ENCODE results near the gene PPARA. TPM values are rescaled to one million over a fixed set of nuclear protein-coding genes. Genes with fewer than 3 reads are reported as not detected.

Gene PPARA
- total RNA-seq, 2 donors from 2014 or later = 15.4 to 18.6 TPM

DNA sequence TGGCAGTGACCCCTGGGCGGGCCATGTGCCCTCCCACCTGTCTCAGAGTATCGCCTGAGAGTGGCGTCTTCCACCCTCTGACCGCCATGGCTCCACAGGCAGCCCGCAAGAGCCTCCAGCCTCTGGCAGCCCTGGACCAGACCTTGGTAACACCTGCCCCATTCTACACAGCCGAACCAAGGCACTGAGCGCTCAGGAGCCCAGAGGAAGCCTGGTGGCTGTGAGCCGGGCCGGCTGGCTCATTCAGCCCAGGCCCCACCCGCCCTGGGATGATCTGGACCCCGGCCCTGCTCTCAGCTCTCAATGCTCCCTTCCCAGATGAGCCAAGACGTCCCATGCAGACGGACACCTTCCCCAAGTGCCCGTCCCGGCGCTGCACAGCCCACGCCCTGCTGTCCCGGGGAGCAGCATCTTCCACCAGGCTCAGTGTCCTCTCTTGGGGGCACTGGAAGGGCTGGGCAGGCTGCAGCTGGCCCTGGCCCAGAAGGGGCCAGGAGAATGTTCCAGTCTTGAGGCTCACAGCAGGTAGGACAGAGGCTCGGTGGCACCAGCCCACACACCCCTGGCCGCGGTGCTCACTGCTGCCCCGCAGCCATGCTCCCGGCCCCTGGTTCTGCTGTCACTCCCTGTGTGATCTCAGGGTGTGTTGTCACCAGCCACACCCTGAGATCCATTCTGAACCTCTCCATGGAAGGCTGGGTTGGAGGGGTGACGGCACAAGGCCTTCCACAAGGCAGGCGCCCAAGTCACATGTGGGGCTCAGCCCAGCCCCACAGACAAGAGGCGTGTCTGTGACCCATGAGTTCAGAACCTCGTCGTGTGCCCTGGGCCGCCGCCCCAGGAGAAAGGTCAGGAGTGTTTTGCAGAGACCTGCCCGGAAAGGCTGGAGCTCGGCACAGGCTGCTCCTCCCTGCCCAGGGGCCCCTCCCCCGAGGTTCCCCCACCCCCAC lies 24.2 kb upstream of the PPARA start:
- no peaks in the 10 kb centered on the region for H3K4me1 Mint-ChIP-seq
- no peak overlapping the region for H3K4me3 ChIP-seq (ENCODE audit: low read length)
- TF ChIP-seq, protein P1, sequence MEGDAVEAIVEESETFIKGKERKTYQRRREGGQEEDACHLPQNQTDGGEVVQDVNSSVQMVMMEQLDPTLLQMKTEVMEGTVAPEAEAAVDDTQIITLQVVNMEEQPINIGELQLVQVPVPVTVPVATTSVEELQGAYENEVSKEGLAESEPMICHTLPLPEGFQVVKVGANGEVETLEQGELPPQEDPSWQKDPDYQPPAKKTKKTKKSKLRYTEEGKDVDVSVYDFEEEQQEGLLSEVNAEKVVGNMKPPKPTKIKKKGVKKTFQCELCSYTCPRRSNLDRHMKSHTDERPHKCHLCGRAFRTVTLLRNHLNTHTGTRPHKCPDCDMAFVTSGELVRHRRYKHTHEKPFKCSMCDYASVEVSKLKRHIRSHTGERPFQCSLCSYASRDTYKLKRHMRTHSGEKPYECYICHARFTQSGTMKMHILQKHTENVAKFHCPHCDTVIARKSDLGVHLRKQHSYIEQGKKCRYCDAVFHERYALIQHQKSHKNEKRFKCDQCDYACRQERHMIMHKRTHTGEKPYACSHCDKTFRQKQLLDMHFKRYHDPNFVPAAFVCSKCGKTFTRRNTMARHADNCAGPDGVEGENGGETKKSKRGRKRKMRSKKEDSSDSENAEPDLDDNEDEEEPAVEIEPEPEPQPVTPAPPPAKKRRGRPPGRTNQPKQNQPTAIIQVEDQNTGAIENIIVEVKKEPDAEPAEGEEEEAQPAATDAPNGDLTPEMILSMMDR (conservative IDR thresholded peaks at IDR 0.05) = no peak
- no peak overlapping the region for H3K9ac ChIP-seq (ENCODE audit: extremely low read depth, low read length, poor library complexity, severe bottlenecking)
- no peak overlapping the region for H3K27ac ChIP-seq (ENCODE audit: low read depth, low read length)
- H3K4me1 ChIP-seq (ENCODE audit: control insufficient read depth, insufficient read depth, low read length) = no peaks in the 10 kb centered on the region
- no peaks in the 10 kb centered on the region for H3K27me3 ChIP-seq (ENCODE audit: control insufficient read depth, insufficient read depth, low read length, poor library complexity, severe bottlenecking)
- H3K36me3 ChIP-seq (ENCODE audit: control insufficient read depth, insufficient read depth, low read length) = no peaks in the 10 kb centered on the region
- no peaks in the 10 kb centered on the region for H3K9me3 ChIP-seq (ENCODE audit: control insufficient read depth, low read length)
- no peak overlapping the region for H3K27ac Mint-ChIP-seq
- DNase-seq = no peak
- WGBS, 2 experiments (ENCODE audit: insufficient coverage in 1 of 2, insufficient read length in 1 of 2) = 92 to 94% methylated on average over 7 to 33 of the region's 33 CpGs
- H3K36me3 Mint-ChIP-seq (ENCODE audit: low read depth) = no peaks in the 10 kb centered on the region
- H3K9me3 Mint-ChIP-seq = no peaks in the 10 kb centered on the region
- H3K27me3 Mint-ChIP-seq (ENCODE audit: insufficient read depth) = peaks cover 2% of the 10 kb centered on the region
- H3K4me3 Mint-ChIP-seq = no peak overlapping the region

DNA sequence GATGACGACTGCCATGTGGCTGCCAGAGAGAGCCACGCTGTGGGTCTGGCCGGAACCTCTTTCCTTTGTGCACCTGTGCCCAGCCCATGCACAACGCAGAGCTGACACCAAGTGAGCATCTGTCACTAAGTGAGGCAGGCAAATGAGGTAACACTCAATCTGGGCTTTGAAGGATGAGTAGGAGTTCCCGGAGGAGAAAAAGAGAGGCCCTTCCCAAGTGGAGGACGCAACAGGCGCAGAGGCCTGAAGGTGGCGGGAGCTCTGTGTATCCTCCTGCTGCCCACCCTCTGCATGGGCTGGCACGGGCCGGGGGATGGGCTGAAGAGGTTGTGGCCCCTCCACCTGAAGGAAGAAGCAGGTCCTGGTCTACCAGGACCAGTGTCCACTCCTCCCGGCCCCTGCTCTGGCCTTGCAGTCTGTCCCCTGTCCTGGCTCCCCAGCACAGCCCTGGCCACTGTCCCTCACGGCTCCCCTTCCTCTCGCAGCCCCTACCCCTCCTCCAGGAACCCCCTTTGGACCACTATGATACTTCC lies 23.4 kb upstream of the PPARA start:
- Mint-ChIP-seq H3K4me3 (no peak overlapping the region), H3K4me1 (no peaks in the 10 kb centered on the region), H3K9me3 (no peaks in the 10 kb centered on the region), H3K36me3 (ENCODE audit: low read depth) (no peaks in the 10 kb centered on the region), H3K27me3 (ENCODE audit: insufficient read depth) (peaks cover 2% of the 10 kb centered on the region), H3K27ac (no peak overlapping the region)
- WGBS, 2 experiments (ENCODE audit: insufficient coverage in 1 of 2, insufficient read length in 1 of 2) = 88 to 90% methylated on average over 7 to 13 of the region's 13 CpGs
- Histone ChIP-seq H3K4me1 (ENCODE audit: control insufficient read depth, insufficient read depth, low read length) (no peaks in the 10 kb centered on the region), H3K27me3 (ENCODE audit: control insufficient read depth, insufficient read depth, low read length, poor library complexity, severe bottlenecking) (no peaks in the 10 kb centered on the region), H3K9ac (ENCODE audit: extremely low read depth, low read length, poor library complexity, severe bottlenecking) (no peak overlapping the region), H3K27ac (ENCODE audit: low read depth, low read length) (no peak overlapping the region), H3K36me3 (ENCODE audit: control insufficient read depth, insufficient read depth, low read length) (no peaks in the 10 kb centered on the region), H3K4me3 (ENCODE audit: low read length) (no peak overlapping the region), H3K9me3 (ENCODE audit: control insufficient read depth, low read length) (no peaks in the 10 kb centered on the region)
- TF ChIP-seq, protein P1 (conservative IDR thresholded peaks at IDR 0.05) = no peak
- DNase-seq = no peak

DNA sequence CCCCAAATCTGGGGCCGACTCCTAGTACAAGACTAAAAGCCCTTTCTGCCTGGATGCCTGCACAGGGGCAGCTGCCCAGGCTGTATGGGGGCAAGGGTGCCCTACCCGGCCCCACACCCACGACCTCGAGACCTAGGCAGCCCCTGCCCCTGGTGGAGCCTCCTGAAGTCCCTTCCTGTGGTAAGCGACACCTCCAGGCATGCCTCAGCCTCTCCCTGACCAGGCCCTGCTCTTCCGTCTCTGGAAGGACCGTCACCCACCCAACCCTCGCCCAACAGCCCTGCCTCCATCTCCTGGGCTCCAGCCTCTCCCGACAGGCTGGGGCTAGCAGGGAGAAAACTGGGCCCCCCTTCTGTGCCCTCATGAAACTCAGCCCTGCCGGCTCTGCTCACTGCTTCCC lies 22.8 kb upstream of the PPARA start:
- no peaks in the 10 kb centered on the region for H3K4me1 Mint-ChIP-seq

More for the DNA sequence above, 22.8 kb upstream of the PPARA start:
- H3K27me3 Mint-ChIP-seq (ENCODE audit: insufficient read depth) = peaks cover 2% of the 10 kb centered on the region
- no peak overlapping the region for H3K4me3 Mint-ChIP-seq
- H3K27me3 ChIP-seq (ENCODE audit: control insufficient read depth, insufficient read depth, low read length, poor library complexity, severe bottlenecking) = no peaks in the 10 kb centered on the region
- H3K4me3 ChIP-seq (ENCODE audit: low read length) = no peak overlapping the region
- no peak overlapping the region for H3K27ac ChIP-seq (ENCODE audit: low read depth, low read length)
- no peaks in the 10 kb centered on the region for H3K4me1 ChIP-seq (ENCODE audit: control insufficient read depth, insufficient read depth, low read length)
- H3K9me3 Mint-ChIP-seq = no peaks in the 10 kb centered on the region
- TF ChIP-seq, protein P1 (conservative IDR thresholded peaks at IDR 0.05) = no peak
- H3K27ac Mint-ChIP-seq = no peak overlapping the region
- no peak overlapping the region for H3K9ac ChIP-seq (ENCODE audit: extremely low read depth, low read length, poor library complexity, severe bottlenecking)
- 93 to 100% methylated on average over 3 to 10 of the region's 10 CpGs for WGBS, 2 experiments (ENCODE audit: insufficient coverage in 1 of 2, insufficient read length in 1 of 2)
- H3K36me3 Mint-ChIP-seq (ENCODE audit: low read depth) = no peaks in the 10 kb centered on the region
- no peak for DNase-seq
- no peaks in the 10 kb centered on the region for H3K36me3 ChIP-seq (ENCODE audit: control insufficient read depth, insufficient read depth, low read length)
- no peaks in the 10 kb centered on the region for H3K9me3 ChIP-seq (ENCODE audit: control insufficient read depth, low read length)
